WTC11 (cell line): ENCODE measurements around the gene DCTN1. TPM values are rescaled to one million over a fixed set of nuclear protein-coding genes. Genes with fewer than 3 reads are reported as not detected.

Experiments used
- ATAC-seq: fragments of 200-7000 bp; cut with Tn5 transposase; 2 replicates; pipeline ENCODE4 v1.10.0; 2021; ENCODE audit warnings: mild to moderate bottlenecking, moderate library complexity
- CTCF ChIA-PET: fragments of 300-600 bp; sonication (Branson Sonifier 250); formaldehyde crosslinking; loops from one replicate; lab custom pipeline; 2021; ENCODE audit warnings: antibody characterized with exemption; lab: Charles Lee
- POLR2A ChIA-PET: fragments of 350-600 bp; sonication (Branson Sonifier 250); formaldehyde crosslinking; loops from one replicate; lab custom pipeline; 2021; ENCODE audit warnings: antibody characterized with exemption; lab: Charles Lee
- DNase-seq: peaks from one replicate; pipeline ENCODE4 v3.0.0; 2021; ENCODE audit warnings: low spot score
- H3K27ac Mint-ChIP-seq: 2 replicates; pipeline ENCODE4 v1.8.0; 2021; ENCODE audit warnings: mixed read lengths
- H3K27me3 Mint-ChIP-seq: 2 replicates; pipeline ENCODE4 v1.8.0; 2021; ENCODE audit warnings: low read depth, mild to moderate bottlenecking, moderate library complexity, mixed read lengths
- H3K36me3 Mint-ChIP-seq: 2 replicates; pipeline ENCODE4 v1.8.0; 2021; ENCODE audit warnings: mixed read lengths
- H3K4me1 Mint-ChIP-seq: 2 replicates; pipeline ENCODE4 v1.8.0; 2022; ENCODE audit warnings: mixed read lengths
- H3K4me3 Mint-ChIP-seq: 2 replicates; pipeline ENCODE4 v1.8.0; 2021; ENCODE audit warnings: mild to moderate bottlenecking, moderate library complexity, mixed read lengths
- H3K9me3 Mint-ChIP-seq: 2 replicates; pipeline ENCODE4 v1.8.0; 2021; ENCODE audit warnings: mixed read lengths
- CBFB ChIP-seq: sonication (generic); formaldehyde crosslinking; IDR thresholded peaks from 2 replicates; pipeline ENCODE4 v1.8.1; 2022; ENCODE audit warnings: mild to moderate bottlenecking, low read depth, missing genetic modification reagents
- CREB1 ChIP-seq: sonication (generic); formaldehyde crosslinking; IDR thresholded peaks from 2 replicates; pipeline ENCODE4 v1.8.0; 2023; ENCODE audit warnings: mild to moderate bottlenecking, missing genetic modification reagents
- CREM ChIP-seq: sonication (generic); formaldehyde crosslinking; IDR thresholded peaks from 2 replicates; pipeline ENCODE4 v1.8.1; 2022; ENCODE audit warnings: mild to moderate bottlenecking, missing genetic modification reagents, moderate library complexity
- FOXJ3 ChIP-seq: sonication (generic); formaldehyde crosslinking; IDR thresholded peaks from 2 replicates; pipeline ENCODE4 v1.9.0; 2021; ENCODE audit warnings: missing genetic modification reagents, mild to moderate bottlenecking, borderline replicate concordance
- FOXP1 ChIP-seq: sonication (generic); formaldehyde crosslinking; IDR thresholded peaks from 2 replicates; pipeline ENCODE4 v1.8.0; 2022; ENCODE audit warnings: missing genetic modification reagents, mild to moderate bottlenecking, moderate library complexity, borderline replicate concordance
- GRHL2 ChIP-seq: fragments of 250-450 bp; sonication (Bioruptor Pico); IDR thresholded peaks from 2 replicates; pipeline ENCODE4 v1.8.0; 2022; ENCODE audit warnings: mild to moderate bottlenecking, moderate library complexity; ENCODE audit not compliant: insufficient replicate concordance, severe bottlenecking
- MXD4 ChIP-seq: fragments of 250-450 bp; sonication (Bioruptor Pico); IDR thresholded peaks from 2 replicates; pipeline ENCODE4 v1.8.0; 2021; ENCODE audit warnings: mild to moderate bottlenecking, moderate library complexity, borderline replicate concordance
- RORB ChIP-seq: fragments of 250-450 bp; sonication (Bioruptor Pico); IDR thresholded peaks from 2 replicates; pipeline ENCODE4 v1.9.0; 2021; ENCODE audit warnings: mild to moderate bottlenecking
- ZNF219 ChIP-seq: sonication (generic); formaldehyde crosslinking; IDR thresholded peaks from 2 replicates; pipeline ENCODE4 v1.8.0; 2023; ENCODE audit warnings: missing genetic modification reagents, mild to moderate bottlenecking, borderline replicate concordance
- ZNF671 ChIP-seq: fragments of 250-450 bp; sonication (Bioruptor Pico); IDR thresholded peaks from 2 replicates; pipeline ENCODE4 v1.8.0; 2021; ENCODE audit warnings: mild to moderate bottlenecking
- total RNA-seq: library from RNA; stranded (reverse); gene quantifications from 3 replicates; pipeline ENCODE4 v1.2.3, GENCODE V29; 2021
- TF ChIP-seq, protein P1 (sequence below): sonication (generic); formaldehyde crosslinking; IDR thresholded peaks from 2 replicates; pipeline ENCODE4 v1.8.0; 2022; ENCODE audit warnings: missing genetic modification reagents
- TF ChIP-seq, protein P2 (sequence below): fragments of 250-450 bp; sonication (Bioruptor Pico); IDR thresholded peaks from 2 replicates; pipeline ENCODE4 v1.8.0; 2021; ENCODE audit warnings: mild to moderate bottlenecking
- TF ChIP-seq, protein P3 (sequence below): fragments of 200-600 bp; IDR thresholded peaks from 2 replicates; pipeline ENCODE4 v1.8.0; 2022; ENCODE audit warnings: antibody characterized with exemption
- TF ChIP-seq, protein P4 (sequence below): sonication (generic); formaldehyde crosslinking; IDR thresholded peaks from 2 replicates; pipeline ENCODE4 v1.8.0; 2022; ENCODE audit warnings: mild to moderate bottlenecking, missing genetic modification reagents

DCTN1 gene
- total RNA-seq, 1 experiment from 2014 or later = 179 TPM

DNA sequence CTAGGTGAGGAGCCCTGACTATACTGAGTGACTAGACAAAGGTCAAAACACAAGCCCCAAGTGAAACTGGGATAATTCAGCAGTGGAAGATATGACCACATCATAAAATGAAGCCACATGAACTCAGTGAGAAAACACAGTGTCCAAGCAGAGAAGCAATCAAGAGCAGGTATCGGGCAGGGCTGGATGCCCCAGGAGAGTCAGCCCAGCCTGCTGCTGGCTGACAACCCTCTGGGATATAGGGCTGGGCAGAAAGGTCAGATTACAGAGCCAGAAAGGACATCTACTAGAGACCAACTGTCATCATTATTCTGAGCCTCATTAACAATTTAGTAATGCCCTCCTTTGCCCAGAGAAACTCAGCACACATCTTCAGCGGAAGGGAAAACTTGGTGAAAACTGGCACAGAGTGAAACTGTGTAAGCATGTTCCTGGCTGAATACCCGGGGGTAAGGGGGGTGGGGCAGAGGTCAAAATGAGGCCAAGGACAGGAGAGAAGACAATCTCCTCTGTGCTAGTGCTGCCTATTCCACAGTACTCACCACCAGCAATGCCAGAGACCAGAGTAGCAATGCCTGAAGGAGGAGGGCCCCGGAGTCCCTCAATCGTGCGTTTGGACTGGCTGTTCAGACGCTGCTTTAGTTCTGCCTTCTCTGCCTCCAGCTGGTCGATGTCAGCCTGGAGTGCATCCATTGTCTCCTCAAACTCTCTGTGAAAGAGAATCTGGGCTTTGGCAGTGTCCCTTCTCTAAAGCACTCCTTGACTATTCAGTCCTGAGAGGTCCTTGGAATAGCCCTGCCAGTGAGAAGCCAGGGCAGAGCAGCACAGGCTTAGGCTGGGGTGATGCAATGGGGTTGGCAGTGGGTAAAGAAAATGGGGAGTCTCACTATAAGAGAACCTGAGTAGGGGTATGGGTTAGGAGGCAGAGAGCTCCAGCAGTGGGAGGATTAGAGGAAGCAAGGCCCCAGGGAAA is 15.3 kb downstream of the DCTN1 start (continued):
- TF ChIP-seq ZNF671 (CRISPR knock-in tag) (no peak), CREM (no peak), RORB (no peak), FOXJ3 (CRISPR knock-in tag) (no peak), GRHL2 (no peak), MXD4 (CRISPR knock-in tag) (no peak)
- TF ChIP-seq, protein P1, sequence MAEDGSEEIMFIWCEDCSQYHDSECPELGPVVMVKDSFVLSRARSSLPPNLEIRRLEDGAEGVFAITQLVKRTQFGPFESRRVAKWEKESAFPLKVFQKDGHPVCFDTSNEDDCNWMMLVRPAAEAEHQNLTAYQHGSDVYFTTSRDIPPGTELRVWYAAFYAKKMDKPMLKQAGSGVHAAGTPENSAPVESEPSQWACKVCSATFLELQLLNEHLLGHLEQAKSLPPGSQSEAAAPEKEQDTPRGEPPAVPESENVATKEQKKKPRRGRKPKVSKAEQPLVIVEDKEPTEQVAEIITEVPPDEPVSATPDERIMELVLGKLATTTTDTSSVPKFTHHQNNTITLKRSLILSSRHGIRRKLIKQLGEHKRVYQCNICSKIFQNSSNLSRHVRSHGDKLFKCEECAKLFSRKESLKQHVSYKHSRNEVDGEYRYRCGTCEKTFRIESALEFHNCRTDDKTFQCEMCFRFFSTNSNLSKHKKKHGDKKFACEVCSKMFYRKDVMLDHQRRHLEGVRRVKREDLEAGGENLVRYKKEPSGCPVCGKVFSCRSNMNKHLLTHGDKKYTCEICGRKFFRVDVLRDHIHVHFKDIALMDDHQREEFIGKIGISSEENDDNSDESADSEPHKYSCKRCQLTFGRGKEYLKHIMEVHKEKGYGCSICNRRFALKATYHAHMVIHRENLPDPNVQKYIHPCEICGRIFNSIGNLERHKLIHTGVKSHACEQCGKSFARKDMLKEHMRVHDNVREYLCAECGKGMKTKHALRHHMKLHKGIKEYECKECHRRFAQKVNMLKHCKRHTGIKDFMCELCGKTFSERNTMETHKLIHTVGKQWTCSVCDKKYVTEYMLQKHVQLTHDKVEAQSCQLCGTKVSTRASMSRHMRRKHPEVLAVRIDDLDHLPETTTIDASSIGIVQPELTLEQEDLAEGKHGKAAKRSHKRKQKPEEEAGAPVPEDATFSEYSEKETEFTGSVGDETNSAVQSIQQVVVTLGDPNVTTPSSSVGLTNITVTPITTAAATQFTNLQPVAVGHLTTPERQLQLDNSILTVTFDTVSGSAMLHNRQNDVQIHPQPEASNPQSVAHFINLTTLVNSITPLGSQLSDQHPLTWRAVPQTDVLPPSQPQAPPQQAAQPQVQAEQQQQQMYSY (CRISPR knock-in tag) = no peak
- TF ChIP-seq, protein P2, sequence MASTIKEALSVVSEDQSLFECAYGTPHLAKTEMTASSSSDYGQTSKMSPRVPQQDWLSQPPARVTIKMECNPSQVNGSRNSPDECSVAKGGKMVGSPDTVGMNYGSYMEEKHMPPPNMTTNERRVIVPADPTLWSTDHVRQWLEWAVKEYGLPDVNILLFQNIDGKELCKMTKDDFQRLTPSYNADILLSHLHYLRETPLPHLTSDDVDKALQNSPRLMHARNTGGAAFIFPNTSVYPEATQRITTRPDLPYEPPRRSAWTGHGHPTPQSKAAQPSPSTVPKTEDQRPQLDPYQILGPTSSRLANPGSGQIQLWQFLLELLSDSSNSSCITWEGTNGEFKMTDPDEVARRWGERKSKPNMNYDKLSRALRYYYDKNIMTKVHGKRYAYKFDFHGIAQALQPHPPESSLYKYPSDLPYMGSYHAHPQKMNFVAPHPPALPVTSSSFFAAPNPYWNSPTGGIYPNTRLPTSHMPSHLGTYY (CRISPR knock-in tag) = no peak

DNA sequence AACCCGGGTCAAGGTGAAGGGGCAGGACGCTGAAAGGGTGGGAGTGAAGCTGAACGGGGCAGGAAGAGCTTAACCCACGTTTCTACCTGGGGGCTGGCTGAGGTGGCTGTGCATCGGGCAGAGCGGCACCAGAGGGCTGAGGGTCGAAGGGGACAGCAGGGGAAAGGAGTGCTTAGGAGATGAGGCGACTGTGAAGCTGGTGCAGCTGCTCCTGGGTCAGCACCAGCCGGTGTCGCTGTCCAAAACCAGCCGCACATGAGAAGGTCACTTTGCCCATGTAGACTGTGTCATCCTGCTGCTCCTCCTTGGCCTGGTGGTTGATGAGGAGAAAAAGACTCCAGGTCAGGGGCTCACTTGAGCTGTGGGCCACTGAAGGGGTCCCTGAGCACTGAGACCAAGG is 18.8 kb downstream of the DCTN1 start:
- no peak overlapping the region for H3K27ac Mint-ChIP-seq
- ChIA-PET CTCF (interaction anchor here (1.1 to 1.9 kb wide), 4 partner anchors 10 to 28 kb away, joined by 3 to 11 read pairs (median 4); no protein-coding TSS in a partner anchor), POLR2A (no interaction called here)
- H3K4me1 Mint-ChIP-seq = peaks cover 16% of the 10 kb centered on the region
- no peak overlapping the region for H3K4me3 Mint-ChIP-seq
- DNase-seq = no peak
- peaks cover 69% of the 10 kb centered on the region for H3K36me3 Mint-ChIP-seq
- no peak for ATAC-seq
- TF ChIP-seq FOXP1 (CRISPR knock-in tag) (no peak), CREB1 (CRISPR knock-in tag) (no peak), ZNF219 (CRISPR knock-in tag) (no peak), CBFB (CRISPR knock-in tag) (no peak)
- TF ChIP-seq, protein P3, sequence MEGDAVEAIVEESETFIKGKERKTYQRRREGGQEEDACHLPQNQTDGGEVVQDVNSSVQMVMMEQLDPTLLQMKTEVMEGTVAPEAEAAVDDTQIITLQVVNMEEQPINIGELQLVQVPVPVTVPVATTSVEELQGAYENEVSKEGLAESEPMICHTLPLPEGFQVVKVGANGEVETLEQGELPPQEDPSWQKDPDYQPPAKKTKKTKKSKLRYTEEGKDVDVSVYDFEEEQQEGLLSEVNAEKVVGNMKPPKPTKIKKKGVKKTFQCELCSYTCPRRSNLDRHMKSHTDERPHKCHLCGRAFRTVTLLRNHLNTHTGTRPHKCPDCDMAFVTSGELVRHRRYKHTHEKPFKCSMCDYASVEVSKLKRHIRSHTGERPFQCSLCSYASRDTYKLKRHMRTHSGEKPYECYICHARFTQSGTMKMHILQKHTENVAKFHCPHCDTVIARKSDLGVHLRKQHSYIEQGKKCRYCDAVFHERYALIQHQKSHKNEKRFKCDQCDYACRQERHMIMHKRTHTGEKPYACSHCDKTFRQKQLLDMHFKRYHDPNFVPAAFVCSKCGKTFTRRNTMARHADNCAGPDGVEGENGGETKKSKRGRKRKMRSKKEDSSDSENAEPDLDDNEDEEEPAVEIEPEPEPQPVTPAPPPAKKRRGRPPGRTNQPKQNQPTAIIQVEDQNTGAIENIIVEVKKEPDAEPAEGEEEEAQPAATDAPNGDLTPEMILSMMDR = no peak
- TF ChIP-seq, protein P4, sequence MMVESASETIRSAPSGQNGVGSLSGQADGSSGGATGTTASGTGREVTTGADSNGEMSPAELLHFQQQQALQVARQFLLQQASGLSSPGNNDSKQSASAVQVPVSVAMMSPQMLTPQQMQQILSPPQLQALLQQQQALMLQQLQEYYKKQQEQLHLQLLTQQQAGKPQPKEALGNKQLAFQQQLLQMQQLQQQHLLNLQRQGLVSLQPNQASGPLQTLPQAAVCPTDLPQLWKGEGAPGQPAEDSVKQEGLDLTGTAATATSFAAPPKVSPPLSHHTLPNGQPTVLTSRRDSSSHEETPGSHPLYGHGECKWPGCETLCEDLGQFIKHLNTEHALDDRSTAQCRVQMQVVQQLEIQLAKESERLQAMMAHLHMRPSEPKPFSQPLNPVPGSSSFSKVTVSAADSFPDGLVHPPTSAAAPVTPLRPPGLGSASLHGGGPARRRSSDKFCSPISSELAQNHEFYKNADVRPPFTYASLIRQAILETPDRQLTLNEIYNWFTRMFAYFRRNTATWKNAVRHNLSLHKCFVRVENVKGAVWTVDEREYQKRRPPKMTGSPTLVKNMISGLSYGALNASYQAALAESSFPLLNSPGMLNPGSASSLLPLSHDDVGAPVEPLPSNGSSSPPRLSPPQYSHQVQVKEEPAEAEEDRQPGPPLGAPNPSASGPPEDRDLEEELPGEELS = no peak
- no peaks in the 10 kb centered on the region for H3K9me3 Mint-ChIP-seq
- no peaks in the 10 kb centered on the region for H3K27me3 Mint-ChIP-seq
